ENCODE data around the gene SPG21.

- TF ChIP-seq EZH2 (IDR thresholded peaks at IDR 0.05; ENCODE audit: borderline replicate concordance, low read depth, low read length, poor library complexity, severe bottlenecking) (no peak), CTCF (conservative IDR thresholded peaks at IDR 0.05; ENCODE audit: low read depth, low read length) (no peak)
These were observed 68.0 kb downstream of the SPG21 start for GRCh38 chr15:64921711-64922110.
